ENCODE data around the gene RASAL2. TPM values are rescaled to one million over a fixed set of nuclear protein-coding genes. Genes with fewer than 3 reads are reported as not detected.
A peak's percentile ranks its signal among the peaks of the same experiment; 100 is the strongest.
"Not testable (repeated sequence)": the region's sequence is repeated elsewhere in the genome, so short reads cannot be mapped to it uniquely, and the experiment has no call there.

Gene RASAL2
- polyA plus RNA-seq, 4 donors: 18.5 to 21.5 (median 18.9) TPM

DNA sequence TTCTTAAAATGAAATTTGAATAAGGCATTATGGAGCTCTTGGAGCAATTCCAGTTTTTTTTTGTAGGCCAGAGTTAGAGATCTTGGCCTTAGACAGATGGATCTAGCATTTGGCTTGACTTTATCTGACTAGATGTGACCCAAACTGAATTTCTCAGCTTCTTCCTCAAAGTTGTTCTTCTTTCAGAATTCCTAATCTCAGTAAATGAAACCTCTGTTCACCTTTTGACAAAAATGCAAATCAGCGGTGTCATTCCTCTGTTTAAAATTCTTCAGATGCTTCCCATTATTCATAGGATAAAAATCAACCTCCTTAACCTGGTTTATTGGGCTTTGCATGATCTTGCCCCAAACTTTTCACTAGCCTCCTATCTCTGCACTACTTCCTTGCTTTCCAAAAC, 177.6 kb downstream of the RASAL2 start:
- DNase-seq (ENCODE audit: low read depth in 4 of 4, low spot score in 3 of 4): no peak

DNA sequence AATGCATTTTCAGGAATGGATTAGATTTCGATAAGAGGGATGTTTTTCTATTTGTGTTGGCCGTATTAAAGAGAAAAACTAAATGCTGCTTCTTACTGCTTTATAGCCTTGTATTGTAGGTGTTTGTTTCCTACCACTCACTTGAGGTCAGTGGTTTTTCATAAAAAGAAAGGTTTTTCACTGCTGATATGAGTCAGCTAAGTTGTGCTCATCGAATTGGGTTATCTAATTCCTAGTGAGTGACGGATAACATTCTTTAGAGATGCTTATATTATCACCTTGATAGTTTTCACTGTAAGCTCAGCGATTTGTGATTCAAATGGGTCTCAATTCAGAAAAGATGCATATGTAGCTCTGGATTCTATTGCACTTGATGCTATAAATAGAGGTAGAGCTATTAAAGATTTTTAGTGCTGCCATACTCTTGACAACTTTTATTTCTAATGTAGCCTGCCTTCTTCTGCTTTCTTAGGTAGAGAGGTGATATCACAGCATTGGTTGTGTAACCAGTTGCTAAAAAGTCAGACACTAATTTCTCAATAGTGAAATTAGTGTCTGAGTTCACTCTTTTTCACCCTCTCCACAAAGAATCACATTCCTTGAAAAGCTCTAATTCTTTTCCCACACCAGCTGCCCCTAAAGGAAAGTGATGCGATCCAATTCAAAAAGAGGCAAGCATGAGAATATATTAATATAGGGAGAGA, 180.0 kb downstream of the RASAL2 start:
- no peak for DNase-seq (ENCODE audit: low read depth in 4 of 4, low spot score in 3 of 4)

DNA sequence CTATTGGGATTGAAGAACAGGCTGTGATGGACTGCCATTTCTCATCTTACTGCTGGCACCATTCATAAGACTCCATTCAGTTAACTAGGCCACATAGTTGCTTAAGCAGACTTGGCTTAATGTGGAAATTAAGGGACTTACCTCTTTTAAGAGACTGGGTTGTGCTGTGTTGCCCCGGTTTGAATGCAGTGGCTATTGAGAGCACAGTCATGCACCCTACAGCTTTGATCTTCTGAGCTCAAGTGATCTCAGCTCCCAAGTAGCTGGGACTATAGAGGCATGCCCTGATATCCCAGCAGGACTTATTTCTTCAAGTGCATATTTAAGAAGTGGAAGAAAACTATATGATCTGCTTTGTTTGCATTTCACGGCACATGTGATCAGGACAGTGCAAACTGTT, 181.1 kb downstream of the RASAL2 start:
- no peak for DNase-seq (ENCODE audit: low read depth in 4 of 4, low spot score in 3 of 4)

DNA sequence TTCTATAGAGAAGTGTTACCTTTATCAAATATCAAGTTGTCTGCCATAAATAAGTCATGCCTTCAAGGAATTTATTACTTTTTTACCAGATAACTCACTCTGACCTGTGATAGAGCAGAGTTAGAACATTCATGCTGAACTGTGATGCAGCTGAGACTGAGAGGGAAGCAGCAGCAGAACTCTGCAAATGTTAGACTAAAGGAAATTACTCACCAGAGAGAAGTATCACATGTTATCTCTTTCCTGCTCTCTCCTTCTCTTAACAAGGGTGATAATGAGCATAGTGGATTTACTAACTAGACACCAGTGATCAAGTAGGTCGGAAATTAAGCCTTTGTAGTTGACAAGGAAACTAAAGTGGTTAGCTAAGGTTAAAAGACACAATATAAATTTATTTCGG, 181.6 kb downstream of the RASAL2 start:
- DNase-seq (ENCODE audit: low read depth in 4 of 4, low spot score in 3 of 4): no peak

DNA sequence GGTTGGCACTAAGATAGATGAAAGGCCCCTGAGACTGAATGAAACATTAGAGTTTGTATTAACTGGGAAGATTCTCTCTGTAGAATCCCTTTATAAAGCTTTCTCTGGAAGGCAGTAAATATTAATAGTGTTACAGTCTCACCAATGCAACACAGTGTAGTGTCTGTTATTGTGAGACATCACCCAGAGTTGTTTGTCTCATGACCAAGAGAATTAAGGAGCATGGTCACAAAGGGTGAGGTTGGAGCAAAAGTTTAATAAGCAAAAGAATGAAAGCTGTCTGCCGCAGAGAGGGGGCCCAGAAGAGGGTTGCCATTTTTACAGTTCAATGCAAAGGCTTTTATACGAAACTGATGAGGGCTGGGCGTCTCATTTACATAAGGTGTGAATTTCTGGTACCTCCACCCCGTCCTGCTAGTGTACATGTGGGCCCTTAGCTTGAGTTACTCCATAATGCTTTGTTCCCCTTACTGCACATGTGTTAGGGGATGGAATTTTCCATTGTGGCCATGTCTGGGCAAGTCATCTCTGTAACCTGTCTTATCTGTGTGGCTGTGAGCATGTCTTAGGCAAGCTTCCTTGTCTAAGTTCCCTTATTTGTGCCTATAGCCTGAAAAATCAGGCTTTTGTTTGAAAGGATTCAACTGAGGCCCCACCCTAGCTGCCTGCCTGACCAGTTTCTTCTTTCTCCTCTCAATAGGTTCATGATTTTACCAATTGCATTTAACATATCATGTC, 184.1 kb downstream of the RASAL2 start:
- DNase-seq (ENCODE audit: low read depth in 4 of 4, low spot score in 3 of 4): no peak

DNA sequence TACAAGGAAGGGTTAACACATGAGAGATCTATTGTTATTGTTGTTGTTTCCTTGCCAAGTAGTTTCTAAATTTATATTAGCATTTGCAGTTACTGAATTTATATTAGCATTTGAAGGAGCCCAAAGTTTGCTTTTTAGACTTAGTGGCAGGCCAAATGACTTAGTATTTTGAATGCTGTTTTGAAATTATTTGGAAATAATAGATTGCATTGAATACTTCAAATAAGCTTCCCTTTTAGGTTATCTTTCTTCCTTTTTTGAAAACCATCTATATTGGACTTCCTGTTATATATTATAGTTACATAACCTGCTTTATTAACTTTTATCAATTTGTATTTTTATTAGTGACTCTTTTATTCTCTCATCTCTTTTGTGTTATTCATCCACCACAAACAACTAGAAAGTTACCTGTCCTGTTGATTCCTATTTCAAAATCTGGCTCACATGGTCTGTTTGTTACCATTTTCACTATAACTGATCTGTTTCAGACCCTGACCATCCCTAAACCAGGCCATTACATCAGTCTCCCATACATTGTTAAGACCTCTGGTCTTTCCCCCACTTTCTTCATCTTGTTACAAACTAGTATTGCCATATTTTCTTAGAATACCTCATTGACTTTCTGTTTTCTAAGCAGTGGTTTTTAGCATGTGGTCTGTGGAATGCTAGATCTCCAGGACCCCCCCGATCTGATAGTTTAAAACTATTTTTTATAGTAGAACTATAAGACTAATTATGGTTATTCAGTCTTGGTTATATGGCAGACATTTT, 185.2 kb downstream of the RASAL2 start:
- DNase-seq (ENCODE audit: low read depth in 4 of 4, low spot score in 3 of 4): no peak

DNA sequence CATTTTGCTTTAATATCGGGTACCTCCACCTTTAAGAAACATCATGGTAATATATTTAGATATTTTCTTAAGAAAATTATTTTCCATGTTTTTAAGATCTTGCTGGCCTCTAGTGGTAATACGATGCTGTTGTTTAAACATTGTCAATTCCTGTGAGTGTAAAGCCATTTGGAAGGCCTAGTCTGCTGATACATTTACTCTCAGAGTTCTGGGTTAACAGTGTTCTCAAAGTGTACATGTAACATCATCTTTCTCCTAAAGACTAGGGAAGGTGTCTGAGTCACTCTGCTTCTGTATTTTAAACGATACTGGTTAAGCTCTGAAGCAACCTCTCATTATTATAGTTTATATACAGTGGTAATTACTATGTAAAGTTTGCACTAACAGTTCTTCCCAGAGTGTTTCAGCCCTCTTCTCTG, 189.1 kb downstream of the RASAL2 start:
- DNase-seq (ENCODE audit: low read depth in 4 of 4, low spot score in 3 of 4): no peak

DNA sequence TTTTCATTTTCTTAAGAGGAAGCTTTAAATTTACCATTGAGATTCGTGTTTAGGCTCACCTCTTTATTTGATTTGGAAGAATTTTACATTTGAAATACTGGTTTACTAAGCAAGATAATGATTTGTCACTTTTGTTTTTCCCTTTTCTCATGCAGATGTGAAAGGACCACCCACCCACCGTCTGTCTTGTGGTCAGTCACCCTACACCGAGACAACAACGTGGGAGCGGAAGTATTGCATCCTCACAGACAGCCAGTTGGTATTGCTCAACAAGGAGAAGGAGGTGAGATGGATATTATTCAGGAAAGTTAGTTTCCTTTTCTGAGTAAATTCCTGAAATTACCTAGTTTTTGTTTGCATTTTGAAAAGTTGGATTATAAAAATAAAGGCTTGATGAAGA, 189.5 kb downstream of the RASAL2 start:
- DNase-seq (ENCODE audit: low read depth in 4 of 4, low spot score in 3 of 4): no peak

DNA sequence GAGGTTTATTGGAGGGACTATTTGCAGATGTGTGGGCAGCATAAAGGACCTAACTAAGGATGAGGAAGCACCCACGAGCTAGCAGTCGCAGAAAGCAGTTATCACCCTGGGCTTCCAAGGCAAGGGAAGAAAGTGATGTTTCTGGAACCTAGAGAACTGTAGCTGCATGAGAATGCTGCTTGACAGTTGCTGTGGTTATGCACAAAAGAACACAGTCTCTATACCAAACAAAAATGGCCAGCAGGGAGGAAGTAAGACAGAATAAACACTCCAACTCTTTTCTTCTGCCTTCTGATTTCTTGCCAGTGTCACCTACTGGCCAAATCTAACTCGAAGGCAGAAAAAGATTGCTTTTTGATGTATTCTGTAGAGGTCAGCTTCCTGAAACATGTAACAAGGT, 190.2 kb downstream of the RASAL2 start:
- DNase-seq (ENCODE audit: low read depth in 4 of 4, low spot score in 3 of 4): no peak

DNA sequence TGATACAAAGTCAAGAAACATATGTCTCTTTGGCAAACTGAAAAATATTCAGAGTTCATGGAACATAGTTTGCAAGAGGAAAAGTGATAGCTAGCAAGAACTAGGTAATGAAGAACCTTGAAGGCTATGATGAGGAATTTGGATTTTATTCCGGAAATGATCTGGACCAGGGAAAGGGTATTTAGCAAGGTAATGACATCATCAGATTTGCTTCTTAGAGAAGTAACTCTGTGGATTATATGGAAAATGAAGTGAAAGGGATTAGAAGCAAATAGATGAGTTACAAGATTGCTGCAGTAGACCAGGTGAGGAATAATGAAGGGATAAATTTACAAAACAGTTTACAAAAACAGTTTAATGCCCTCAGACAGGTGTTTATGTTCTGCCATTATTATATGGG, 197.3 kb downstream of the RASAL2 start:
- no peak for DNase-seq (ENCODE audit: low read depth in 4 of 4, low spot score in 3 of 4)

DNA sequence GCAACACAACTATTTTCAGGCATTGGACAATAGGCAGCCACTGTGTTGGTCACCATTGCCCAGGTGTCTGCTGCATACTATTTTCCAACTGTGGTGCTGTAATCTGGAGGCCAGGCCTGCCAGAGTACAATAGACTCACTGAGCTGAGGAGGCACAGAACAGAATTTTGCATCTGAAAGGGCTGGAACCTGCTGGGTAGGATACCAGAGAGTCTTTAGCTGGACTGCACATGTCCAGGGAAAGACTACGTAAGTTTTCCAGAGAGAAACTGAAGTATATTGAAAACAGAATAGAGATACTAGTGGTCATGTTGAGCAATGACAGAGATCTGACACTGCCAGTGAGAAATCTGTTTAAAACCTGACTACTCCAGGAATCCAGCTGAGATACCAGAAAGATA, 200.8 kb downstream of the RASAL2 start:
- DNase-seq (ENCODE audit: low read depth in 4 of 4, low spot score in 3 of 4): no peak

DNA sequence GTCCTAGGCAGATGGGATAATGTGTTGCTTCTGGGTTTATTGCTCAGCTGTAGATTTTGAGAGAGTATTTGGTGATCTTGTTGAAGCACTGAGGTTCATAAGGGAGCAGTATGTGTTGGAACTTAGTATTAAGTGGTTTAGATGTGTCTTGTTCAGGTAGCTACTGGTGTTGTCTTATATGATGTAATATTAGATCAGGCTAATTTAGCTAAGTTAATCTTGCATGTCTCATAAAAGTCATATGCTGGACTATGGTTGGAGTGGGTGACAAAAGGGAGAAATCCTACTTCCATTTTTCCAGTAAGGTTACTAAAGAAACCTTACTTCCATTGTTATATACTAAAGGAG, 206.4 kb downstream of the RASAL2 start:
- DNase-seq (ENCODE audit: low read depth in 4 of 4, low spot score in 3 of 4): no peak

DNA sequence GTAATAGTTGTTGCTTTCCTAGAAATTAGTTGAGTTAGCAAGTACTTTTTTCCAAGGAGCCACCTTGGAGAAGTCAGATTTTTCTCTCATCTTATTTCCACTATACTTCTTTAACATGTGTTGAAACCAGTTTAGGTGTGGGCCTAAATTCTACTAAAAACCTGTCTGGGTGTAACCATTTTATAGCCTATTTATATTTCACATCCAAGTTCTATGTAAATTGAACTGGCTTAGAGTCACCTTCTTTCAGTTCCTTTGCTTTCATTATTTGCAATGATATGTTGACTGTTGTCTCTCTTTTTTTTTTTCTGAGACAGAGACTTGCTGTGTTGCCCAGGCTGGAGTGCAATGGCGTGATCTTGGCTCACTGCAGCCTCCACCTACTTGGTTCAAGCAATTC, 207.2 kb downstream of the RASAL2 start:
- DNase-seq (ENCODE audit: low read depth in 4 of 4, low spot score in 3 of 4): no peak

DNA sequence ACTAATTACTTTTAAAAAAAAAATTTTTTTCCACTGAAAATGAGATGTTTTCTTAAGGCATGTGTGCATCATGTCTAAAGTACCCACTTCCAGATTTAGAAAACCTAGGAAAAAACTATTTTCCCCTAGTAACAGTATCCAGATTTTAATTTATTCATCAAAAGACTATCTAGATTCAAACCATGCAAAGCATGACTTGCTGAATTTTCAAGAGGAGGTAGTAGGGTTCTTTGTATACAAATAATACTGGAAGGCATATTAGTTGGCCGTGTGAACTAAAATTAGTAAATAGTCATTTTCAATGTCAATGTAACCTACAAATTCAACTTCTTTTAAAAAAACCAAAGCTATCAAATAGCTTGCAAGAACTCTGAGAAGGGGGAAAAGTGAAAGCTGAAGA, 213.4 kb downstream of the RASAL2 start:
- DNase-seq (ENCODE audit: low read depth in 4 of 4, low spot score in 3 of 4): no peak

DNA sequence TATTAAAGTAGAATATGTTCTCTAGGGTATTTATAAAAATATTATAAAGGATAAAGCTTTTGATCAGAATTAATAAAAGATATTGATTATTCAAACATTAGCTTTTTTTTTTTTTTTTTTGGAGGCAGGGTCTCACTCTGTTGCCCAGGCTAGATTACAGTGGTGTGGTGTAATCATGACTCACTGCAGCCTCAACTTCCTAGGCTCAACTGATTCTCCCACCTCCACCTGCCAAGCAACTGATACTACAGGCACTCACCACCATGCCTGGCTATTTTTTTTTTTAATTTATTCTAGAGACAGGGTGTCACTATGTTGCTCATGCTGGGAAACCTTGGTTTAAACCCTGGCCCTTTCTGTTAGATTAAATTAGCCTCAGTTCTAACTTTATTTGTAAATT, 214.5 kb downstream of the RASAL2 start:
- DNase-seq (ENCODE audit: low read depth in 4 of 4, low spot score in 3 of 4): no peak

DNA sequence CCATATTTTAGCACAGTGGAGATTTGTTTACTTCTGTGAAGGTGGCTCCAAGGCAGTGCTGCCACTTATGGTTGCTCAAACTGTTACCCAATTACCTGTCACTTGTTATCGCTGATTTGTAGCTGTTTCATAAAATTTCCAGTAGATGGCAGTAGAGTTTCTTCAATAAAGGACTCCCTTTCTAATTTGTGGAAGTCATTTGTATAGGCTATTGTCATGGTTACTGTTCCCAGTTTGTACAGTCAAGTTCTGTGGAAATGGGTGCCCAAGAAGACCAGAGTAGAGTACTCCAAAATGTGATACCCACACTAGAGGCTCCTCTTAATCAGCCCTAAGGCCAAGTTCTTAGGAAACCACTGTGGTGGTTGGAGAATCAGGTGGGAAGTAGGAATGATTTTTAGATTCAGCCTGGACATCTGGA, 216.8 kb downstream of the RASAL2 start:
- peak; percentile 21 to 57 (median 48) for DNase-seq (ENCODE audit: low read depth in 4 of 4, low spot score in 3 of 4)

DNA sequence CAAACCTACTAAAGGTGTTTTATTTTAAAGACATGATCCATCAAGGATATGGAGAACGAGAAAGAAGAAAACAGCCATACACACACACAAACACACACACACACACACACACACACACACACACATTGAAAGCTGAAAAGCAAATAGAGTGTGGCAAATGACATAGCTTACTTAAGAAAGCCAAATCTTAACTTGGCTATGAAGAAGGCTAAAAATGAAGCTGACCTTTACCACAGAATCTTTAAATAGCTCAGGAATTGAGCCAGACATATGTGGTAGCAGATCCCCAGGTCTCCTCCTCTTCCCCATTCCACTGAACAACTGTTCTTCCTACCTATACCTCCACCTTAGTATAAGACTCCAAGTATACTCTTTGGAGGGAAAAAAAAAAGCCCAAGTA, 217.3 kb downstream of the RASAL2 start:
- no peak for DNase-seq (ENCODE audit: low read depth in 4 of 4, low spot score in 3 of 4)

DNA sequence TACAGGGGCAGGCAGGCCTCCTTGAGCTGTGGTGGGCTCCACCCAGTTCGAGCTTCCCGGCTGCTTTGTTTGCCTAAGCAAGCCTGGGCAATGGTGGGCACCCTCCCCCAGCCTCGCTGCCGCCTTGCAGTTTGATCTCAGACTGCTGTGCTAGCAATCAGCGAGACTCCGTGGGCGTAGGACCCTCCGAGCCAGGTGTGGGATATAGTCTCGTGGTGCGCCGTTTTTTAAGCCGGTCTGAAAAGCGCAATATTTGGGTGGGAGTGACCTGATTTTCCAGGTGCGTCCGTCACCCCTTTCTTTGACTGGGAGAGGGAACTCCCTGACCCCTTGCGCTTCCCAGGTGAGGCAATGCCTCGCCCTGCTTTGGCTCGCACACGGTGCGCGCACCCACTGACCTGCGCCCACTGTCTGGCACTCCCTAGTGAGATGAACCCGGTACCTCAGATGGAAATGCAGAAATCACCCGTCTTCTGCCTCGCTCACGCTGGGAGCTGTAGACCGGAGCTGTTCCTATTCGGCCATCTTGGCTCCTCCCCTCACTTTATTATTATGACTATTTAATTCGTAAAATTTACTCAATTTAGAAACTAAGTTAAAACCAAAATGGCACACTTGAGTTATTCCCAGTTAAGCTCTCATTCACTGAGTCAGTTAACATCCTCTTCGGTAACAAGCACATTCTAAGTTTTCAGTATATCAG, 226.5 kb downstream of the RASAL2 start:
- not testable (repeated sequence) for DNase-seq (ENCODE audit: low read depth in 4 of 4, low spot score in 3 of 4)

DNA sequence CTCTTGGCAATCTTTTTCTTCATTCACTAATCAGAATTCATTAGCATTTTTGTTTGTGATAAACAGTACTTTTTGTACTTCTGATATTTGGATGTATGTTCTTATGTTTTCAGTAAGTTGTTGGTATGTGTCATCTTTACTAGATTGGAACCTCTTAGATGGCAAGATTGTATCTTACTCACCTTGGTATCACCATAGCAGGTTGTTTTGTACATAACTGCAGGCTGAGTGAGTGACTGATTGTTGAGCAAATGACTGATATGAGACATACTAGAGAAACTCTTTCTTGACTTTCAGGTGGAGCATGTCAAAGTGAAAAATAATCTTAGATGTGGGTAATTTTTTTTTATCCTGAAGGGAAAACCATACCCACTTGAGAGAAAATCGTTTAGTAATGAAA, 229.2 kb downstream of the RASAL2 start:
- DNase-seq (ENCODE audit: low read depth in 4 of 4, low spot score in 3 of 4): no peak

DNA sequence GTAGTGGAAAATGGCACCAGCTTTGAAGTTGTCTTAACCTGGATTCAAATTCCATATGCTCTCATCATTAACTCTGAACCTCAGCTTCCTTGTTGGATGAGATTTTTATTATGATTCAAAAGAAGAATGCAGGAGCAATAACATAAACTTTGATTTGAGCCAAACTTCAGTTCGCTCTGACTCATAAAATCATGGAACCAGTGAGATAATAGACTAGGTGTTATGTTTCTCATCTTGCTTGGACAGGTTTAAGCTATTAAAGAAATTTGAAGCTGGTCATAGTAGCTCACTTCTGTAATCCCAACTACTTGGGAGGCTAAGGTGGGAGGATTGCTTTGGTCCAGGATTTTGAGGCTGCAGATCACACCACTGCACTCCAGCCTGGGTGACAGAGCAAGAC, 230.1 kb downstream of the RASAL2 start:
- no peak for DNase-seq (ENCODE audit: low read depth in 4 of 4, low spot score in 3 of 4)

DNA sequence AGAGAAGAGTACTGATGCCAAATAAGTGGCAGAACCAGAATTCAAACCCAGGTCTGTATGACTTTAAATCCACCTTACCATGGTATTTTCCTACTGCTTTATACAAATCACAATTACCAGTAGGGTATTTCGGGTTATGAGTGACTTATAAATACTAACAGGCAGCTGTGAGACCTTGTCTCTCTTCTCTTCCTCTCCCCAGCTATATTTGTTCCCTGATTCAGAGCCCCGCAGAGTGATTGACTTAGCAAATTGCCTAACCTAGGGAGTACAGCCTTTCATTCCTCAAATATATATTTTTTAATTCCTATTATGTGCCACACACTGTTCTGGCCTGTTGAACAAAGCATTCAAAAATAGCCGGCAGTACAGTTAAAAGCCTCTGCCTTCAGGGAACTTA, 234.8 kb downstream of the RASAL2 start:
- DNase-seq (ENCODE audit: low read depth in 4 of 4, low spot score in 3 of 4): no peak
